IPS-11a (cell line): ENCODE data around the gene LDLRAD3.

Experiments used
- H3K4me3 ChIP-seq: one replicate; pipeline ENCODE4 v1.5.1; 2013; ENCODE audit warnings: low read depth, low read length, control low read depth

Gene LDLRAD3

DNA sequence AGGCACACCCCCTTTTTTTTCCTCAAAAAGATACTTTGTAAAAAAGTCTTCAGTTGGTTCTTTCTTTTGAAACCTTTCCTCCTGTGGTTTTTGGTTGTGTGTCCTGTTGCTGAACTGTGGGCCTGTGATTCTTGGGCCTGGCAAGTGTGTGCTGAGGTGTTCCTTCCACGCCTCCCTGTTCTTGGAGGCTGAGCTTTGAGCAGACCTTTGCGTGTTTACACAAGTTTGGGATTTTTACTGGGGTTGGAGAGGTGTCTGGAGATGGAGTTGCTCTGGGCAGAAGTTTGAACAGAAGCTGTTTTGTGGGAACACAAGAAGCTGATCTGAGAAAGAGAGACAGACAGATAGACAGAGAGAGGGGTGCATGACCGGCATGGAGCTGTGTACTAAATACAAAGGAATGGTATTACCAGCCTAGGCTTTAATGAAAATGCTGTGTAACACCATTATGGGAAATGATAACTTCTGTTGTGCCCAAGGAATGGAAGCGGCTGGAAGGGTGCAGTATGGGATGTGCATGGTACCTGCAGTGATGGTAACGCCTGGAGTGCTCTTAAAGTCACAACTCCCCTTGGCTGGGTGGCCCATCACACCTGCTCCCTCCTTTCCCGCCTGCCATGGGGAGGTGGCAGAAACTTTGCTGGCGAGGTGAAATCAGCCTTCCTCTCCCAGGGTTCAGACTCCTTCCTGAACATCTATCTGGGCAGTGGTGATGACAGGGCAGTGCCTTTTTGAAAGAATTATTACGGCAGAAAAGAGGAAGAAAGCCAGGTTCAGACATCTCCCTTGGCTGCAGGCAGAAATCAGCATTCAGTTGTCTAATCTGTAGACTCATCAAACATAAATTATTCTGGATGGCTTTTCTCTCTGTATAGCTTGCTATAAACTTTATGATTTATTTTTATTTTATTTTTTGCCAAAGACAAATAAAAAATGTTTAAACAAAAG lies 70.4 kb downstream of the LDLRAD3 start:
- H3K4me3 ChIP-seq = no peak overlapping the region

DNA sequence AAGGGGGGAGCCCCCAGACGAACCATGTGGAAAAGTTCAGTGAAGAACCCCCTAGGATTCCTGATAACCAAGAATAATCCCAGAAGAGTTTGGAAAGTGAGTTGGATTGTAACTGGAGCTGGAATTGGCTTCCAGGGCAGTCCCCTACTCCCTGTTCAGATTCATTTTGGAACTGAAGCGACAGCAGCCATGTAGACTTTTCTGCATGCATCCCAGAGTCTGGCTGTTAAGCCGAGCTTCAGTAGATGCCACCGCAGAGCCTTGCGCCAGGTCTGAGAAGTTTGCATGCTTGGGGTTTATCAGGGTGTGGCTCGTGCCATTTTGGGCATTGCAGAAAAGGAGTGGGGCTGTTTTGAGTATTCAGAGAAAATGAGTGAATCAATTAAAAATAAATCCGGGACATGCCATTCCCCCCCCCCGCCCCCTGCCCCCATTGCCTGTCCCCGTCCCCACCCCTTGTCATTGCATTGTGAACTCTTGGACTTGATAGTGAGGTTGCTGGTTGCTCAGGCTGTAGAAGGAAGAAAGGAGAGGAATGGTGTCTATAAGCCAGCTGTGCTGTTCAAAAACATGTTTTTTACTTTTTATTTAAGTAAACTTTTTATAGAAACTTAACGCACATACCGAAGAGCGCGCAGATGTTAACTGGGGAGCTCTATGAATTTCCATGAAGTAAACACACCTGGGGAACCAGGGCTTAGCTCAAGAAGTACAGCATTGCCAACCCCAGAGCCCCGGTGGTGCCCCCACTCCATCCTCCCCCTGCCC lies 71.2 kb downstream of the LDLRAD3 start:
- H3K4me3 ChIP-seq = no peak overlapping the region

DNA sequence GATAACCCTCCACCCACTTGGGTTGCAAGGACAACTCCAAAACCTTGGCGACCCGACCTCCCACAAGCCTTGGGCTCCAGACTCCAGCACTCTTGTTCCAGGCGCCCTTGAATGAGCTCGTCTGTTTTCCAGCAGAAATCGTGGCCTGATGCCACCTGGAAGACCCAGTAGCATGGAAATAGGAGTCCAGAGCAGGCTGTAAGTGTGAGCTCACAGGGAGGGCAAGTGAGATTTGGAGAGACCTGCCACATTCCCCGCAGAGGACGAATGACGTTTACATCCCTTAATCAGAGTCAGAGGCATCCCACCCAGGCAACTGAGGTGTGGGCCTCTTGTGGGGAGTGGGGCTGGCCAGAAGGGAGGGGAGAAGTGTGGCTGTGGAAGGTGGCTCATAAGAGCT lies 71.9 kb downstream of the LDLRAD3 start:
- H3K4me3 ChIP-seq = no peak overlapping the region

DNA sequence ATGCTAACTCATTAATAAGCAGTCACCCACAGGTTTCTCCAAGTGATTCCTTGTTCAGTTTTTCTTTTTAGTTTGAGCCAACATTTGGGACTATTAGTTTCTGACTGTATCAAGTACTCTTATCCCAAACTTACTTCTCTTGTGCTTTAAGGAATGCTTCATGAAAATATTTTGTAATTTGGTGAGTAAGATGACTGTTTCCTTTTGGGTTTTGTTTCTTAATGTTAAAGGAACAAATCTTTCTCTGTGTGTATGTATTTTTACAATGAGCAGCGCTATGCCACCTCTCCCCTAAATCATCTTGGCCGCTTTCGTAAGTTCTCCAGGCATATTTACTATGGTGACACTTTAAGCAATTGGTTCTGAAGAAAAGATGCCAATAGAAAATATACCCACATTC lies 72.4 kb downstream of the LDLRAD3 start:
- no peak overlapping the region for H3K4me3 ChIP-seq

DNA sequence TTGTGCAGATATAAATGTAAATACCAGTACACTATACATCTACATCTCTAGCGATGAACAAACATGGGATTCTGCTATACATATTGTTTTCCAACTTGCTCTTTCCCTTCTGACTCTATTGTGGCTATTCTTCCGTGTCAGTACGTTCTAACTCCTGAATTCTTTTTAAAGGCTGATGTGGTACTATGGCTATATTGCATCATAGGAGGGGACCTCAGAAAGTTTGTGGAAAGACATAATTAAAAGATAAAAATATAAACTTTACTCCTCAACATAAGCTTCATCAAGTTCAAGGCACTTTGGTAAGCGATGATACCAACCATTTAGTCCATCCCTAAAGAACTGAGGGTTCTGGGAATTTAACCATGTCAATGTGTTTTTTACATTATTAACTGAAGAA lies 72.8 kb downstream of the LDLRAD3 start:
- no peak overlapping the region for H3K4me3 ChIP-seq

DNA sequence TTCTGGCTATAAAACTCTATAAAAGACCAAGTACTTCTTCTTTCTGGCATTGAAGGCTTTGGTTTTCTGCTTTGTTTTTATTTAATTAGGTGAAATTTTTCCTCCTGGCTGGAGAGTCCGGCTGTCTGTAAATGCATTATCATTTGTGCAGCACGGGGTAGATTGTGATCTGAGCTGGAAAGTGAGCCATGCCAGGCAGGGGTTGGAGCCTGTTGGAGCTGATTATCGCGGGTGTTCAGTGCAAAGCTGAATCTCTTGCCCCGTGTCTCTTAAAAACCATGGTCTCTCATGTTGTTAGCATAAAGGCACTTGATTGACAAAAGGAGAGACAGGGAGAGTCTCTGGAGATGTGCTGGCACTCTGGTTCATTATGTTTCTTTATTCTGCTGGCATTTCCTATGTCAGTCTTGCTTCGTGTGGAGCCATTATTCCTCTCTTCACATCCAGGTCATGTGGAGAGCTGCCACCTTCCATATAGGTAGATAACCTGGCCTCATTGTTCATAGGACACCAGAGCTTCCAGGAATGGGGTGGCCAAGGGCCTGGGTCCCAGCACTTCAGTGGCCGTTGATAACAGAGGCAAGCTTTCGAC lies 75.2 kb downstream of the LDLRAD3 start:
- H3K4me3 ChIP-seq = no peak overlapping the region

DNA sequence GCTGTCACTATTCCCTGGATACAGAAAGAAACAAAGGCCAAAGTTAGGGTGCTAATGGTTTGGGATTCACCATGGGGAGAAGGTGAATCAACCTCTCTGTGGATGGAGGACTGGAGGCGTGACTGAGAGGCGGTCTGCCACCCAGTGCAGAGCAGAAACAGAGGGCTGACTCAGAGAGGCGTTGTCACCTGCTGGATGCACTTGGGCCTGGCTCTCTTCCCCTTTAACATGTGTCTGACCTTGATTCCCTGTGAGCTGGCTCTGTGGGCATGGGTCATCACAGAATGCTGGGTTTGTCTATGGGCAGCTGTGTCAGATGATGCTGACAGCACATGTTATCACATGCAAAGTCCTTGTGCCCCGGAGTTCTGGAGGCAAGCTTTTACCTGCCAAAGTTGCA lies 75.9 kb downstream of the LDLRAD3 start:
- H3K4me3 ChIP-seq = no peak overlapping the region

DNA sequence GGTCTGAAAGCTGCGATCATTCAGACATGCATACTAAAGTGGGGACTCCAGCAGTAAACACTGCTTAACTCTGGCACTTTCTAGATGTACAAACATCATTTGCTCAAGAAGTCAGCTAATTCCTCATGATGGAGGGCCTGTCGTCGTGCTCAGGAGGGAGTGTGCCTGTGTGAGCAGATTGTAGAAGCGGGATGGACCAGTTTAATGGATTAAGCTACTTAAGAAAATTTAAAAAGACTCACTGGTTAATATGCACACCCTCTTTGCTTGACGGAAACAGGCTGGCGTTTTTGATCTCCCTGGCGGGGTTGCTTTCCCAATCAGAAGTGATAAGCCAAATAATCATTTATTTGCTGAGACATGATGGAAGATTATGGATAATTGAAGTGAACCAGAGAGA lies 79.0 kb downstream of the LDLRAD3 start:
- no peak overlapping the region for H3K4me3 ChIP-seq

DNA sequence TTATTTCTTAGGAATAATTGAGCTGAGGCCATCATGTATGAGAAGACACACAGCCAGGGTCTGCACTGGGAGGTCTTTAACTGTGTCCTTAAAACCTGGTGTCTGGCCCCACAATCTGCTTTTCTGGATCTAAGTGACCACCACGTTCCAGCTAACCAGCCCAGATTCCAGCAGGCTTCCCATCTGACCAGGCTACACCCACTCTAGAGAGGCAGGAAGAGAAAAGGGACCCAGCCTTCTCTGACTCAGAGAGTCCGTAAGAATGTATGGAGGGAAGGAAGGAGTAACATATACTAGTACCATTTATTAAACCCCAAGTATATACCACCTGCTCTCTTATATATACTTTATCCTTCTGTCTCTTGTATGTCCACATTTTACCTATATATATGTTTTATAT lies 80.1 kb downstream of the LDLRAD3 start:
- H3K4me3 ChIP-seq = no peak overlapping the region

DNA sequence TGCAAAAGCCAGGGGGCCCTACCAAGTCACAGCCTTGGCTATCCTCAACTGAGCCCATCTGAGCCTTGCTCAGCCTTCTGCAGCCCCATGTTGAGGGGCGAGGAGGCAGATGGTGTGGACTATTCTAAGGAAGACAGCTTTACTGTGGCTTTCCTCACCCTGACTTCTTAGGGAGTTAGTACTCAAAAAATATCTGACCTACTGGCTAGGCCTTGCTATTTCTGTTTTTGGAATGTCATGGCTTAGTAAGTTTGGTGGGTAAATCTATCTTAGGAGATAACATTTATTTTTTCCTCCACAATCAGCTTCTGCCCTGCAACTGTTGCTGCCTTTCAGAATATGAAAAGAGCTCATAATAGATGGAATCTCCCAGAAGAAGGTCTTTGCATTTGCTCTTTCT lies 80.9 kb downstream of the LDLRAD3 start:
- H3K4me3 ChIP-seq = no peak overlapping the region

DNA sequence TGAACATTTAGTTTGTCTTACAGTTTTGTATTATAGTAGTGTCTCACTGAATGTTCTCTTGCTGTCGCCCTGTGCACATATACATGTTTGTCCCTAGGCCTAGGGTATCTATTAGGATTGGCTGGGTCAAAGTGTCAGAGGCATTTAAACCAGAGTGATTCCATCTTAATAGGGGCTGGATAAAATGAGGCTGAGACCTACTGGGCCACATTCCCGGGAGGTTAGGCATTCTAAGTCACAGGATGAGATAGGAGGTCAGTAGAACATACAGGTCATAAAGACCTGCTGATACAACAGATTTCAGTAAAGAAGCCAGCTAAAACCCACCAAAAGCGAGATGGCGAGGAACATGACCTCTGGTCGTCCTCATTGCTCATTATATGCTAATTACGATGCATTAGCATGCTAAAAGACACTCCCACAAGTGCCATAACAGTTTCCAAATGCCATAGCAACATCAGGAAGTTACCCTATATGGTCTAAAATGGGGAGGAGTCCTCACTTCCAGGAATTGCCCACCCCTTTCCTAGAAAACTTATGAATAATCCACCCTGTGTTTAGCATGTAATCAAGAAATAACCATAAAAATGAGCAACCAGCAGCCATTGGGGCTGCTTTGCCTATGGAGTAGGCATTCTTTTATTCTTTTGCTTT lies 82.6 kb downstream of the LDLRAD3 start:
- H3K4me3 ChIP-seq = no peak overlapping the region

DNA sequence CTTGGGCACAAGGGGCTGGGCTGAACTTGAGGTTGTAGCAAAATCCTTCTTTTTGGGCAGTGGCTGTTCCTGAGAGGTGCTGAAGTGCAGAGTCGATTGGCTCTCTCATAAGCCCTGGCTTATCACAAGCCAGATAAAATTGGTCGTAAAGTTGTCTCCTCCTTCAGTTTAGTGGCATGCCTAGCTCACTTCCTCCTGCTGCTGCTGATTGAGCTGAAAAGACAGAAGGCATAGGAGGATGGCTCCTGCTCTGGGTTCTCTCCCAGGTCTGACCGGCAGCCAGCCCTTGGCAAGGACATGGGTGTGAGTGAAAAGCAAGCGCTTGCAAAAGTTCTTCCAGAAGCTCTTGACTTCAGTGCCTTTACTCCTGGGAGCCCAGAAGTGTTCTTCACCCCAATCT lies 83.9 kb downstream of the LDLRAD3 start:
- H3K4me3 ChIP-seq = no peak overlapping the region

DNA sequence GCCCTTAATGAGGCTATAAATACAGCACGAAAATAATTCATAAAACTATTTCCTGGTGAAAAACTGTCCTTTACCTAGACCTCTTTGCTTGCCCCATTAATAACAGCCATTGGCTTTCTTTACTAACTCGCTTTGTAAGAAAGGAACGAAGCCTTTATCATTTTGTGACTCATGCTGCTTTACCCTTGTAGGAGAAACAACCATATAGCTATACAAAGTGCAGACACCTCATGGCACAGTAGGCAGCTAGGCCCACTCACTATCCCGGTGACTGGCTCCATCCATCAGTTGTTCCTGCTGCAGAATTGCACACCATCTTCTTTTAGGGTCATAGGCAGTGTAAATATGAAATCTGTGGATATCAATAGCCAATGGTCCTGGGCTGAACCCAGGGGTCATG lies 85.8 kb downstream of the LDLRAD3 start:
- no peak overlapping the region for H3K4me3 ChIP-seq

DNA sequence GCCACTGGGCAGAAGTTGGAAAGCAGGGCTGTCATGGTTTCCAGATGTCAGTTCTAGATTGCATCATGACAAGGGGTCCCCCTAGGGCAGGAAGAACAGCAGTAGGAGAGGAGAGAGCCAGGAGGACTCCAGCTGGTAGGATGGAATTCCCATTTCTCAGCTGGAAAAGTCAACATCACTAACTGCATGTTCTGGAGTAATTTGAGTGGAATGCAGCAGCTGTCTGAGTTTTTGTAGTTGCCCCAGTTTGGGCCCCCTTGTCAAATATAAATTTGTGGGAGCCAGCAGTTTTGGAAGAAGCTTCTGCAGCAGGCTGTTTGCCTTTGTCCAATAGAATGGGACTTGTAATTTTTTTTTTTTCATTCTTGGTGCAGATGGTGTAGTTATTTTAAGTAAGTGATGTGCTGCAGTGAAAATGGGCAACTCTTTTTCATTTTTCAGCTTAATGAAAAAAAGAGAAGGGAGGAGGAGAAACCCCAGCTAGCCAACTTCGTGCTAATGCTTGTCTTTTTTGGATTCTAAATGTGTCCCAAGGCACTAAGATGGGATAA lies 86.9 kb downstream of the LDLRAD3 start:
- H3K4me3 ChIP-seq = no peak overlapping the region

DNA sequence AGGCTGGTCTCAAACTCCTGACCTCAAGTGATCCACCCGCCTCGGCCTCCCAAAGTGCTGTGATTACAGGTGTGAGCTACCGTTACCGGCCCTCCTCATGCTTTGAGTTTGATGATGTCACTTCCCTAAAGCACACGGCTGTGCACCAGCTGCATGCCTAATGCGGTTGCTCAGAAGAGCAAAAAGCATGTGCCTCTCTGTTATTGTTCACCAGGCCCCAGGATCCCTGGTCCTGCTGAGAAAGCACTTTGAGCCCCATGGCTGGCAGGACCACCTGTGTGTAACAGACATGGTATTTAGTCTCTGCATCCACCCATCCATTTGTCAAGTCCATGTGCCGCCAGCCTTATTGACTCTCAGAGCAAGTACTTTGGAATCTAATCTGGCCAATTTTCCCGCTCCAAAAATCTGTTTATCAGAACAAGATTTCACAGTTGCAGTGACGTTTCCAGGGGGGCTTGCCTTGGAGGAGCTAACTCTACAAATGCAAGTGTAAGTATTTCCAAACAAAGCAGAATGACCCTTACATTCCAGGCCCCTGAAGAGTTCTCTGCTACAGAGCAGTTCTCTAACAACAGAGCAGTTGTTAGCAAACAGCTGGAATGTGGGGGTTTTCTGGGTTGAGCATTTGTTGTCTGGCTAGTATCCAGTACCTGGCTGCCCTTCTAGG lies 89.4 kb downstream of the LDLRAD3 start:
- no peak overlapping the region for H3K4me3 ChIP-seq

DNA sequence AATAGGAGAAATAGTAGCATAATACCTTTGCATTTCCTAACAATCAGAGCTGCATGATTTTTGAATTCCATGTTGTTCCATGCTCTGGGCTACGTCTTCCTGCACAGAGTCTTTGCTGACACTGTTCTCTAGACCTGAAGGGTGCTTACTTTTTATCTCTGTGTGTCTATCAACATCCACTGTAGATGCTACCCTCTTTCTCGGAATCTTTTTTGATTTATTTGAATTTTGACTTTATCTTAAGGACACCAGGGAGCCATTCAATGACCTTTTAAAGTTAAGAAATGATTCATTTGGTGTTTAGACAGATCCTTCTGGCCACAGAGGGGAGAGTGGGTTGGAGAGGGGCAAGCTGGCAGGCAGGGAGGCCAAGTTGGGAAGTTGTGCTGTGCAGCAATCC lies 90.1 kb downstream of the LDLRAD3 start:
- no peak overlapping the region for H3K4me3 ChIP-seq

DNA sequence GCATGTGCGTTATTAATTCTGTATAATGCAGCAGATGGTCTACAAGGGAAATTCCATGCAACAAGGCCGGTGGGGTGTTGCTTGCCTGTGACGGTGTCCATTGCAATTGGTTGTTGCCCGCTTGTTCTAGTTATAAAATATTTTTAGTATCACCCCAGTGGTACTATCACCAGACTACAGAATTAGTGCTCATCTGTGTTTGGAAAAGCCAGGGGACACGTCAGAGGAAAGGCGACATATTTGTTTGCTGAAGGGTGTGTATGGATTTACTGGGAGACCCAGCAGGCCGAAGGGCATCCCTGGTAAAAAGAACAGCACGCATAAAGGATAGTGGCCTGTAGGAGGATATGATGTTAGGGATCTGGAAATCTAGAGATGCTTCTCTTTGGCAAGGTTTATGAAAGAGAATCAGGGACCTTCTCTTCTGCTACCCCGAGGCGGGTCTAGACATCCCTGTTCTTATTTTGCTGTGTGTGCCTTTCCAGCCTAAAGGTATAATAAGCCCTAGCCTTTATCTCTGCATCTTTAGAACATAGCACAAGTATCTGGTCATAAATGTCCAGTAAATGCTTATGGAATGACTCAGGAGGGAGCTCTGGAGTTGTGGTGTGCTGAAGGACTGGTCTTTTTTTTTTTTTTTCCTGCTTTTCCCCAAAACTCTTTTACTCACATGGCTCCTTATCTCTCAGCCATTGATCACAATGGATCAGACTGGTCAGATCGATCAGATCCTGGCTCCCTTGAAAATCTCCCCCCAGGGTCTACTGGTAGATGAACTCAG lies 90.9 kb downstream of the LDLRAD3 start:
- no peak overlapping the region for H3K4me3 ChIP-seq

DNA sequence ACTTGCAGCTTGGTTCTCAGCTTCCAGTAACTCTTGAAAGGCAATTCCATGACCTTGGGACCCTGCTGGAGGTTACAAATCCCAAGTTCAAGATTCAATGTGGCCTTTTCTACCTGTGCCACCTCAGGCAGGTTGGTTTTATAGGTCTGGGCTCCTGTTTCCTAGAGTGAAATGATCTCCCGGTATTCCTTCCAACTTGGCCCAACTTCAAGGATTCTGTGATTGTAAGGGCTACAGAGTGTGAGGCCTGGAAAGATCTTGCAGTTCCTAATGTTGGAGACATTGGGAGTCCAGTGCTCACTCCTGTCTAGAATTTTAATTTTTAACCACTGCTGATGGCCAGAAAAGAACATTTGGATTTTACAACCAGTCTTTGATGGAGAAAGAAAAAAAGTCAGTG lies 91.6 kb downstream of the LDLRAD3 start:
- no peak overlapping the region for H3K4me3 ChIP-seq

DNA sequence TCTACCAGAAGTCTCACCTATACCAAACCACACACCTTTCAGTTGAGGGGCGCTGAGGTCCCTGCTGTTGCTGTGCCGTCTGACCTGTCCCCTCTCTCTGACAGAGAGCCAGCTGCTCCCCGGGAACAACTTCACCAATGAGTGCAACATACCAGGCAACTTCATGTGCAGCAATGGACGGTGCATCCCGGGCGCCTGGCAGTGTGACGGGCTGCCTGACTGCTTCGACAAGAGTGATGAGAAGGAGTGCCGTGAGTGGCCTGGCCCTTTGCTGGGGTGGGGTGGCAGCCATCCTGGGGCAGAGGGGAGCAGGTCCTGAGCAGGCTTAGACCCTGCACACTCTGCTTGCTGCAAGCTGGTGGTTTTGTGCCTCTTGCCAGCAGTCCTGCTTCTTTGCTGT lies 92.1 kb downstream of the LDLRAD3 start:
- H3K4me3 ChIP-seq = no peak overlapping the region

DNA sequence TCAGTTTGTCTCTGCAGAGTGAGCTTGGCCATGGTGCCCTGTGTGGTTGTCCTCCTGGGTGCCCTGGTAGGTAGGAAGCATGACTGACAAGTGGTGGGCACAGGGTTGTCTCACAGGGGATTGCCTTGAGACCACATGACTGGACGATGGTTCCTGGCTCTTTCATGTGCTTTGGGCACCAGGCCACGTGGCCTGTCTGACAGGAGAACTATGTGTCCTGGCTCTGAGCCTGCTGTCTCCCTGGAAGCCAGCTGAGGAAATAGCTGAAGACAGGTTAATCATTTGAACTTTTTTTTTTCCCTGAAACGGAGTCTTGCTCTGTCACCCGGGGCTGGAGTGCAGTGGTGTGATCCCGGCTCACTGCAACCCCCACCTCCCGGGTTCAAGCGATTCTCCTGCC lies 93.2 kb downstream of the LDLRAD3 start:
- no peak overlapping the region for H3K4me3 ChIP-seq
